Panc1 (cell line): ENCODE data around the gene TTC3.

Experiments
- POLR2AphosphoS5 ChIP-seq: IDR thresholded peaks from 2 replicates; pipeline ENCODE4 v1.6.1; 2012; ENCODE audit warnings: mild to moderate bottlenecking, low read depth, low read length, moderate library complexity
- SIN3A ChIP-seq: IDR thresholded peaks from 2 replicates; pipeline ENCODE4 v1.6.1; 2012; ENCODE audit warnings: low read depth, mild to moderate bottlenecking, low read length, moderate library complexity, borderline replicate concordance; ENCODE audit not compliant: insufficient read depth
- TF ChIP-seq, protein P1 (sequence below): fragments of 450-650 bp; IDR thresholded peaks from 2 replicates; pipeline ENCODE4 v1.5.1; 2017; ENCODE audit warnings: mild to moderate bottlenecking
- TF ChIP-seq, protein P2 (sequence below), 2 experiments: IDR thresholded peaks; 2 replicates each; pipeline ENCODE4 v1.6.1; 2011 to 2012; ENCODE audit warnings: low read depth in 2 of 2, control low read depth in 1 of 2, low read length in 1 of 2, mild to moderate bottlenecking in 1 of 2, moderate library complexity in 1 of 2; ENCODE audit not compliant: insufficient read depth in 1 of 2

- TF ChIP-seq, protein P1, sequence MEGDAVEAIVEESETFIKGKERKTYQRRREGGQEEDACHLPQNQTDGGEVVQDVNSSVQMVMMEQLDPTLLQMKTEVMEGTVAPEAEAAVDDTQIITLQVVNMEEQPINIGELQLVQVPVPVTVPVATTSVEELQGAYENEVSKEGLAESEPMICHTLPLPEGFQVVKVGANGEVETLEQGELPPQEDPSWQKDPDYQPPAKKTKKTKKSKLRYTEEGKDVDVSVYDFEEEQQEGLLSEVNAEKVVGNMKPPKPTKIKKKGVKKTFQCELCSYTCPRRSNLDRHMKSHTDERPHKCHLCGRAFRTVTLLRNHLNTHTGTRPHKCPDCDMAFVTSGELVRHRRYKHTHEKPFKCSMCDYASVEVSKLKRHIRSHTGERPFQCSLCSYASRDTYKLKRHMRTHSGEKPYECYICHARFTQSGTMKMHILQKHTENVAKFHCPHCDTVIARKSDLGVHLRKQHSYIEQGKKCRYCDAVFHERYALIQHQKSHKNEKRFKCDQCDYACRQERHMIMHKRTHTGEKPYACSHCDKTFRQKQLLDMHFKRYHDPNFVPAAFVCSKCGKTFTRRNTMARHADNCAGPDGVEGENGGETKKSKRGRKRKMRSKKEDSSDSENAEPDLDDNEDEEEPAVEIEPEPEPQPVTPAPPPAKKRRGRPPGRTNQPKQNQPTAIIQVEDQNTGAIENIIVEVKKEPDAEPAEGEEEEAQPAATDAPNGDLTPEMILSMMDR = no peak
- no peak for TF ChIP-seq POLR2AphosphoS5
- TF ChIP-seq, protein P2, sequence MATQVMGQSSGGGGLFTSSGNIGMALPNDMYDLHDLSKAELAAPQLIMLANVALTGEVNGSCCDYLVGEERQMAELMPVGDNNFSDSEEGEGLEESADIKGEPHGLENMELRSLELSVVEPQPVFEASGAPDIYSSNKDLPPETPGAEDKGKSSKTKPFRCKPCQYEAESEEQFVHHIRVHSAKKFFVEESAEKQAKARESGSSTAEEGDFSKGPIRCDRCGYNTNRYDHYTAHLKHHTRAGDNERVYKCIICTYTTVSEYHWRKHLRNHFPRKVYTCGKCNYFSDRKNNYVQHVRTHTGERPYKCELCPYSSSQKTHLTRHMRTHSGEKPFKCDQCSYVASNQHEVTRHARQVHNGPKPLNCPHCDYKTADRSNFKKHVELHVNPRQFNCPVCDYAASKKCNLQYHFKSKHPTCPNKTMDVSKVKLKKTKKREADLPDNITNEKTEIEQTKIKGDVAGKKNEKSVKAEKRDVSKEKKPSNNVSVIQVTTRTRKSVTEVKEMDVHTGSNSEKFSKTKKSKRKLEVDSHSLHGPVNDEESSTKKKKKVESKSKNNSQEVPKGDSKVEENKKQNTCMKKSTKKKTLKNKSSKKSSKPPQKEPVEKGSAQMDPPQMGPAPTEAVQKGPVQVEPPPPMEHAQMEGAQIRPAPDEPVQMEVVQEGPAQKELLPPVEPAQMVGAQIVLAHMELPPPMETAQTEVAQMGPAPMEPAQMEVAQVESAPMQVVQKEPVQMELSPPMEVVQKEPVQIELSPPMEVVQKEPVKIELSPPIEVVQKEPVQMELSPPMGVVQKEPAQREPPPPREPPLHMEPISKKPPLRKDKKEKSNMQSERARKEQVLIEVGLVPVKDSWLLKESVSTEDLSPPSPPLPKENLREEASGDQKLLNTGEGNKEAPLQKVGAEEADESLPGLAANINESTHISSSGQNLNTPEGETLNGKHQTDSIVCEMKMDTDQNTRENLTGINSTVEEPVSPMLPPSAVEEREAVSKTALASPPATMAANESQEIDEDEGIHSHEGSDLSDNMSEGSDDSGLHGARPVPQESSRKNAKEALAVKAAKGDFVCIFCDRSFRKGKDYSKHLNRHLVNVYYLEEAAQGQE (IDR thresholded peaks at IDR 0.05; ENCODE audit: insufficient read depth in 1 of 2, low read depth in 2 of 2, low read length in 1 of 2) = no peak
- no peak for TF ChIP-seq SIN3A
These were observed 40.8 kb upstream of the TTC3 start for GRCh38 chr21:37032293-37032692.
